Embryonic facial prominence (tissue), 1 donor: ENCODE measurements around the gene MGLL.

ENCODE experiments used
- DNase-seq: peaks from one replicate; pipeline ENCODE4 v3.0.0-alpha.2; 2016; ENCODE audit errors: extremely low spot score

MGLL gene

GRCh38 chr3:127741690-127742089 lies 80.6 kb downstream of the MGLL start:
- no peak for DNase-seq

GRCh38 chr3:127741246-127741645 lies 81.1 kb downstream of the MGLL start:
- no peak for DNase-seq

GRCh38 chr3:127740136-127740915 lies 82.0 kb downstream of the MGLL start:
- no peak for DNase-seq

GRCh38 chr3:127739347-127740135 lies 82.8 kb downstream of the MGLL start:
- DNase-seq, result no peak

GRCh38 chr3:127738192-127738840 lies 84.0 kb downstream of the MGLL start:
- no peak for DNase-seq

- DNase-seq, result no peak
Measured at GRCh38 chr3:127736801-127737539, 85.3 kb downstream of the MGLL start.

- DNase-seq, result no peak
Measured at GRCh38 chr3:127735767-127736693, 86.3 kb downstream of the MGLL start.

- DNase-seq, result no peak
Measured at GRCh38 chr3:127734754-127735473, 87.4 kb downstream of the MGLL start.

GRCh38 chr3:127734181-127734720 lies 88.1 kb downstream of the MGLL start:
- no peak for DNase-seq

GRCh38 chr3:127733781-127734180 lies 88.5 kb downstream of the MGLL start:
- DNase-seq, result no peak

- no peak for DNase-seq
Measured at GRCh38 chr3:127732879-127733350, 89.4 kb downstream of the MGLL start.

GRCh38 chr3:127732303-127732702 lies 90.0 kb downstream of the MGLL start:
- no peak for DNase-seq

- no peak for DNase-seq
Measured at GRCh38 chr3:127731546-127732289, 90.6 kb downstream of the MGLL start.

GRCh38 chr3:127730666-127731295 lies 91.5 kb downstream of the MGLL start:
- DNase-seq, result no peak

- no peak for DNase-seq
Measured at GRCh38 chr3:127730171-127730570, 92.1 kb downstream of the MGLL start.

GRCh38 chr3:127729556-127730056 lies 92.7 kb downstream of the MGLL start:
- DNase-seq, result no peak

- DNase-seq, result no peak
Measured at GRCh38 chr3:127728417-127729015, 93.8 kb downstream of the MGLL start.

- DNase-seq, result no peak
Measured at GRCh38 chr3:127726894-127727293, 95.4 kb downstream of the MGLL start.
